Transverse colon (tissue), 4 donors: Measurements from ENCODE around the gene NAT14. TPM values are rescaled to one million over a fixed set of nuclear protein-coding genes. Genes with fewer than 3 reads are reported as not detected.
A peak's percentile ranks its signal among the peaks of the same experiment; 100 is the strongest.

Experiments used
- DNase-seq: peaks from one replicate; pipeline ENCODE4 v3.0.0-alpha.2; 2019
- H3K27ac ChIP-seq, 4 donors: fragments of 200-600 bp; sonication (generic); 2 replicates each; pipeline ENCODE4 v1.5.1; 2016 to 2018; ENCODE audit warnings: inconsistent platforms in 4 of 4
- H3K27me3 ChIP-seq: fragments of 200-600 bp; sonication (generic); 2 replicates; pipeline ENCODE4 v1.5.1; 2017; ENCODE audit warnings: inconsistent platforms
- H3K36me3 ChIP-seq, 4 donors: fragments of 200-600 bp; sonication (generic); 2 replicates each; pipeline ENCODE4 v1.5.1; 2017 to 2019; ENCODE audit warnings: inconsistent platforms in 4 of 4
- H3K4me1 ChIP-seq, 4 donors: fragments of 200-600 bp; sonication (generic); 2 replicates each; pipeline ENCODE4 v1.5.1; 2017 to 2020; ENCODE audit warnings: inconsistent platforms in 4 of 4
- H3K4me3 ChIP-seq, 4 donors: fragments of 200-600 bp; sonication (generic); 1 replicate in 1 of 4; 2 replicates in 3 of 4; pipeline versions ENCODE4 v1.5.1 to v1.6.1; 2017 to 2019; ENCODE audit warnings: inconsistent platforms in 4 of 4
- H3K9me3 ChIP-seq, 2 donors: fragments of 200-600 bp; sonication (generic); 2 replicates each; pipeline ENCODE4 v1.5.1; 2017 to 2019; ENCODE audit warnings: inconsistent platforms in 2 of 2
- EP300 ChIP-seq: sonication (generic); formaldehyde crosslinking; IDR thresholded peaks from one replicate; pipeline ENCODE4 v1.6.1; 2017; ENCODE audit warnings: antibody characterized with exemption, low read depth
- POLR2A ChIP-seq: fragments of 450-650 bp; IDR thresholded peaks from one replicate; pipeline ENCODE4 v1.6.1; 2016; ENCODE audit warnings: antibody characterized with exemption, mild to moderate bottlenecking, moderate library complexity
- POLR2AphosphoS5 ChIP-seq, 3 donors: sonication (generic); formaldehyde crosslinking; IDR thresholded peaks; one replicate each; pipeline ENCODE4 v1.6.1; 2016; ENCODE audit warnings: antibody characterized with exemption in 3 of 3
- WGBS, 2 donors: methylation state at CpG; one replicate each; pipeline ENCODE4 v1.1.5; 2018; ENCODE audit warnings: low coverage in 1 of 2; 5-methylcytosine and 5-hydroxymethylcytosine counted together
- in situ Hi-C, 4 donors: fragments of 200-750 bp; cut with MboI; loops; one replicate each; pipeline versions ENCODE4 v1.15.0 to v1.15.1; 2017; ENCODE audit warnings: low sequenced_read_pairs in 3 of 4, low pct_ligation_motif_present in 1 of 4, low pct_unique_long_range_greater_than_20kb in 1 of 4
- intact Hi-C: fragments of 100-400 bp; cut with DNase I; formaldehyde crosslinking; loops from one replicate; pipeline ENCODE4 v1.15.1; 2023; ENCODE audit warnings: low total_unique reads
- total RNA-seq, 4 donors: library from RNA; depleted of rRNA; stranded (reverse); fragments of >200 nt; gene quantifications; one replicate each; pipeline ENCODE4 v1.1.0, GENCODE V29; 2016
- TF ChIP-seq, protein P1 (sequence below), 5 experiments: fragments of 200-600 bp in 3 of 5; fragments of 450-650 bp in 2 of 5; sonication (generic) in 3 of 5; IDR thresholded peaks; 1 replicate in 2 of 5; 2 replicates in 3 of 5; pipeline ENCODE4 v1.5.1; 2016 to 2017; ENCODE audit warnings: antibody characterized with exemption in 5 of 5, inconsistent platforms in 3 of 5, mild to moderate bottlenecking in 2 of 5, moderate library complexity in 1 of 5

NAT14 gene
- total RNA-seq, 4 donors from 2014 or later: 2.1 to 2.7 TPM; not detected in 2

DNA sequence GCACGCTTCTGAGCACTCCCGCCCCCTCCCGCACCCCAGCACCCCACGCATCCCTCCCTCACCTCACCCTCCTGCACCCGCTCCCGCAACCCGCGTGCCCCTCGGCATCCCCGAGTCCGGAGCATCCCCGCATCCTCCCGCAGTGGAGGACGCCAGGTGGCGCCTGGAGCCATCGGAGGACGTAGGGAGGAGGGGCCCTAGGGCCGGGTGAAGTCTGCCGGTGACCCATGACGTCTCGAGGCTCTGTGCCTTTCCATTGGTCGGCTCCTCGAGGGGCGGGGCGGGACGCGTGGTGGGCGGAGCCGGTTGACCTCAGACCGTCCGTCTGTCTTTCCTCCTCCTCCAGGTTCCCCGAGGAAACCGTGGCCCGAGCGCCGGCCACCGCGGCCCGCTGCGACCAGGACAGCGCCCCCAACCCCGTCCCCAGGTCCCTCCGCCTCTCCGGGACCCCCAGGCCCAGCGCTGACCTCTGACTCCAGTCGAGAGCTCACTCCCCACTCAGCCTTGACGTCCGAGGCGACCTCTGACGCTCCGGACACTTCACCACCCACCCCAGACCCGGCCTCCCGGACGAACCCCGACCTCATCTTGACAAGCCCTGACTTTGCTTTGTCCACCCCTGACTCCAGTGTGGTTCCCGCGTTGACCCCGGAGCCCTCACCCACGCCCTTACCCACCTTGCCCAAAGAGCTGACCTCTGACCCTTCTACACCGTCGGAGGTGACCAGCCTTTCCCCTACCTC, 32.1 kb downstream of the NAT14 start:
- Histone ChIP-seq H3K9me3 (no peaks in the 10 kb centered on the region), H3K27ac (peak overlapping the region; percentile 81 to 92 (median 88)), H3K27me3 (peaks cover 7% of the 10 kb centered on the region), H3K36me3 (no peaks in the 10 kb centered on the region), H3K4me3 (peak overlapping the region; percentile 38 to 56 (median 44)), H3K4me1 (peaks cover 0 to 8% (median 2%) of the 10 kb centered on the region in 4 donors)
- 6% methylated on average over 9 to 48 of the region's 61 CpGs for WGBS, 2 donors
- in situ Hi-C loops (loop anchor here in 2 of 4 donors (10.0 kb wide), 2 partner anchors 88 to 108 kb away; partner anchors contain the start of genes ZNF524 (in 1 of the 2), ZNF784 (in 1 of the 2) and ZNF865 (in 1 of the 2)), intact Hi-C loops (loop anchor here (5.0 to 10.0 kb wide), 3 partner anchors 68 to 1505 kb away; partner anchors contain the start of gene ZNF579)
- DNase-seq: peak; percentile 95
- TF ChIP-seq EP300 (no peak), POLR2A (peak; percentile 71), POLR2AphosphoS5 (IDR thresholded peaks at IDR 0.05) (peak in 2 of 3 donors; percentile 52 to 71)
- TF ChIP-seq, protein P1, sequence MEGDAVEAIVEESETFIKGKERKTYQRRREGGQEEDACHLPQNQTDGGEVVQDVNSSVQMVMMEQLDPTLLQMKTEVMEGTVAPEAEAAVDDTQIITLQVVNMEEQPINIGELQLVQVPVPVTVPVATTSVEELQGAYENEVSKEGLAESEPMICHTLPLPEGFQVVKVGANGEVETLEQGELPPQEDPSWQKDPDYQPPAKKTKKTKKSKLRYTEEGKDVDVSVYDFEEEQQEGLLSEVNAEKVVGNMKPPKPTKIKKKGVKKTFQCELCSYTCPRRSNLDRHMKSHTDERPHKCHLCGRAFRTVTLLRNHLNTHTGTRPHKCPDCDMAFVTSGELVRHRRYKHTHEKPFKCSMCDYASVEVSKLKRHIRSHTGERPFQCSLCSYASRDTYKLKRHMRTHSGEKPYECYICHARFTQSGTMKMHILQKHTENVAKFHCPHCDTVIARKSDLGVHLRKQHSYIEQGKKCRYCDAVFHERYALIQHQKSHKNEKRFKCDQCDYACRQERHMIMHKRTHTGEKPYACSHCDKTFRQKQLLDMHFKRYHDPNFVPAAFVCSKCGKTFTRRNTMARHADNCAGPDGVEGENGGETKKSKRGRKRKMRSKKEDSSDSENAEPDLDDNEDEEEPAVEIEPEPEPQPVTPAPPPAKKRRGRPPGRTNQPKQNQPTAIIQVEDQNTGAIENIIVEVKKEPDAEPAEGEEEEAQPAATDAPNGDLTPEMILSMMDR (IDR thresholded peaks at IDR 0.05): peak; percentile 75 to 97 (median 88)

DNA sequence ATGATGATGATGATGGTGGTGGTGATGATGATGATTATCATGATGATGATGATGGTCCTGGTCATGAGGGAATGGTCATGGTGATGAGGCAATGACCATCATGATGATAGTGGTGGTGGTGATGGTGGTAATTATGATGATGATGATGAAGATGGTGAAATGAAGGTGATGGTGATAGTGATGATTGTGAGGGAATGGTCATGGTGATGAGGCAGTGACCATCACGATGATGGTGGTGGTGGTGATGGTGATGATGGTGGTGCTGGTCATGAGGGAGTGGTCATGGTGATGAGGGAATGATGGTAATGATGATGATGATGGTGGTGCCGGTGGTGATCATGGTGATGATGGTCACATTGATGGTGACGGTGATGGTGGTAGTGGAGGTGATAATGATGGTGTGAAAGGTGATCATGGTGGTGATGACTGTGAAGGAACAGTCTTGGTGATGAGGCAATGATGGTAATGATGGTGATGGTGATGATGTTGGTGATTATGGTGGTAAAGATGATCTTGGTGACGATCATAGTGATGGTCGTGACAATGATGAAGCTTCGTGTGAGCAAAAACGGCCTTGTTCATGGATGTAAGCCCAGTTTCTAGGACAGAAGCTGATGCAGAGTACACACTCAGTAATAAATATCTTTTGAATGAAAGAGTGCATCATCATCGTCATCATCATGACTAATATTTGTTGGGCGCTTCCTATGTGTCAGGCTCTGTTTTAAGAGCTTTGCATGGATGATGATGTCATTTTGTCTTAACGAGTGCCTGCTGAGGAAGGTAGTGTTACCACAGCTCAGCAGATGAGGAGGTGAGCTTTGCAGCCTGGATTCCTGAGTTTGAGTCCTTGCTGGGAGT, 34.7 kb downstream of the NAT14 start:
- no peaks in the 10 kb centered on the region for H3K36me3 ChIP-seq
- intact Hi-C loops (loop anchor here (5.0 to 10.0 kb wide), 3 partner anchors 65 to 1507 kb away; partner anchors contain the start of gene ZNF579), in situ Hi-C loops (loop anchor here in 2 of 4 donors (10.0 kb wide), 2 partner anchors 85 to 105 kb away; partner anchors contain the start of genes ZNF524 (in 1 of the 2), ZNF784 (in 1 of the 2) and ZNF865 (in 1 of the 2))
- no peaks in the 10 kb centered on the region for H3K27me3 ChIP-seq
- no peak overlapping the region for H3K27ac ChIP-seq
- H3K4me1 ChIP-seq: peaks cover 0 to 8% (median 2%) of the 10 kb centered on the region in 4 donors
- 88 to 95% methylated on average over 7 to 10 of the region's 10 CpGs for WGBS, 2 donors
- no peaks in the 10 kb centered on the region for H3K9me3 ChIP-seq
- no peak overlapping the region for H3K4me3 ChIP-seq
- no peak for DNase-seq
- TF ChIP-seq POLR2AphosphoS5 (IDR thresholded peaks at IDR 0.05): no peak
- no peak for TF ChIP-seq EP300
- TF ChIP-seq, protein P1 (IDR thresholded peaks at IDR 0.05): no peak
- TF ChIP-seq POLR2A: no peak

GRCh38 chr19:55520691-55521292, 35.8 kb downstream of the NAT14 start:
- WGBS, 2 donors: 69 to 100% methylated on average over 1 to 14 of the region's 14 CpGs
- no peak overlapping the region for H3K4me3 ChIP-seq
- H3K27me3 ChIP-seq: no peaks in the 10 kb centered on the region
- DNase-seq: no peak
- H3K4me1 ChIP-seq: peaks cover 0 to 10% (median 3%) of the 10 kb centered on the region in 4 donors
- no peaks in the 10 kb centered on the region for H3K36me3 ChIP-seq
- in situ Hi-C loops (no loop called here), intact Hi-C loops (no loop called here)
- no peaks in the 10 kb centered on the region for H3K9me3 ChIP-seq
- H3K27ac ChIP-seq: no peak overlapping the region
- TF ChIP-seq, protein P1 (IDR thresholded peaks at IDR 0.05): no peak
